GM12892 (cell line): ENCODE measurements around the gene RAB11A.

Experiments used
- POLR2A ChIP-seq: IDR thresholded peaks from 2 replicates; pipeline ENCODE4 v1.6.1; 2011; ENCODE audit warnings: low read depth, low read length, control low read depth
- TAF1 ChIP-seq: IDR thresholded peaks from 2 replicates; pipeline ENCODE4 v1.6.1; 2011; ENCODE audit warnings: low read depth, mild to moderate bottlenecking, control low read depth, low read length, borderline replicate concordance

DNA sequence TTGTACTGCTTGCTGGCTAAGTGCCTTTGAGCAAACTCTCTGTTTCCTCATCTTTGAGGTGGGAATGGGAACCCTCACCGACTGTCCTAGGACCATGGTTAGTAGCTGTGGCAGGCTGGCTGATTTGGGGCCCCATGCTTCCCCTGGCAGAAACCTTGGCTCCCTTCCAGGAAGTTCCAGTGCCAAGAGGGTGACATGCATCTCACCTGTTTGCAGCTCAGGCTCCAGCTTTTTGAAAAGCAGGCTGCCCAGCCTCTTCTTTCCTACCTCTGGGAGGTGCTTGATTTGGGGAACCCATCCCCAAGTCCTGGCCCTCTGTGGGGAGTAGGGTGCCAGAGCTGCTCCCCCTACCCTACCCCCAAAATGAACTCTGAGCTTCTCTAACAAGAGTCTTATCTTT lies 50.8 kb downstream of the RAB11A start:
- TF ChIP-seq POLR2A (no peak), TAF1 (no peak)
